Right lobe of liver (tissue), 6 donors: ENCODE data around the gene PREX1. TPM values are rescaled to one million over a fixed set of nuclear protein-coding genes. Genes with fewer than 3 reads are reported as not detected.

ENCODE experiments used
- ATAC-seq, 4 donors: fragments of 200-7000 bp; cut with Tn5 transposase; one replicate each; pipeline ENCODE4 v1.9.1; 2020; ENCODE audit warnings: mild to moderate bottlenecking in 4 of 4, moderate library complexity in 4 of 4
- DNase-seq, 3 donors: peaks; one replicate each; pipeline ENCODE4 v3.0.0-alpha.2; 2020
- H3K27ac ChIP-seq, 3 donors: fragments of 200-600 bp; one replicate each; pipeline ENCODE4 v1.8.0; 2022
- H3K27me3 ChIP-seq, 2 donors: fragments of 200-600 bp; one replicate each; pipeline ENCODE4 v1.8.0; 2022
- H3K36me3 ChIP-seq, 4 donors: fragments of 200-600 bp; sonication (generic) in 1 of 4; one replicate each; pipeline versions ENCODE4 v1.5.1 to v1.8.0; 2017 to 2022; ENCODE audit warnings: control low read depth in 1 of 4
- H3K4me1 ChIP-seq, 4 donors: fragments of 200-600 bp; sonication (generic) in 1 of 4; one replicate each; pipeline versions ENCODE4 v1.5.1 to v1.8.0; 2017 to 2022; ENCODE audit warnings: control low read depth in 1 of 4
- H3K4me3 ChIP-seq, 3 donors: fragments of 200-600 bp; one replicate each; pipeline ENCODE4 v1.8.0; 2022
- H3K9me3 ChIP-seq, 4 donors: fragments of 200-600 bp; sonication (generic) in 1 of 4; one replicate each; pipeline versions ENCODE4 v1.5.1 to v1.8.0; 2017 to 2022; ENCODE audit warnings: control low read depth in 1 of 4
- POLR2A ChIP-seq: fragments of 450-650 bp; IDR thresholded peaks from one replicate; pipeline ENCODE4 v1.6.1; 2017; ENCODE audit warnings: antibody characterized with exemption, mild to moderate bottlenecking
- WGBS: methylation state at CpG from one replicate; pipeline ENCODE4 v1.1.6; 2018; ENCODE audit warnings: low coverage, low lambda C conversion rate; ENCODE audit not compliant: insufficient coverage; ENCODE audit errors: missing lambda C conversion rate; 5-methylcytosine and 5-hydroxymethylcytosine counted together
- intact Hi-C, 2 donors: fragments of 100-400 bp; cut with DNase I; formaldehyde crosslinking; loops; one replicate each; pipeline versions ENCODE4 v1.11.2 to v1.14.1; 2022
- total RNA-seq, 6 experiments: library from RNA; depleted of rRNA in 2 of 6; stranded (reverse); fragments of >200 nt in 2 of 6; fragmentation: NEBNext Ultra II Directional in 3 of 6; extraction: Animal tissue kit (Norgen Biotek cat#: 25700) in 3 of 6; gene quantifications; one replicate each; pipeline versions ENCODE4 v1.1.0 to v1.2.4, GENCODE V29; 2016 to 2023
- TF ChIP-seq, protein P1 (sequence below), 4 donors: fragments of 200-600 bp in 3 of 4; fragments of 450-650 bp in 1 of 4; IDR thresholded peaks; one replicate each; pipeline versions ENCODE4 v1.5.1 to v1.8.0; 2016 to 2022; ENCODE audit warnings: antibody characterized with exemption in 4 of 4, mild to moderate bottlenecking in 2 of 4
- donor health status: DM: no; HTN: yes; CAD: no.
- donor health status: DM: no; HTN: no; CAD: no.
- donor health status: DM: no; HTN: no; CAD: no.
- donor health status: DM: no; HTN: yes; CAD: no.
- donor health status: DM: no; HTN: yes; CAD: no.

PREX1 gene
- total RNA-seq, 6 experiments from 2014 or later = 4.4 to 11.1 (median 8.7) TPM

DNA sequence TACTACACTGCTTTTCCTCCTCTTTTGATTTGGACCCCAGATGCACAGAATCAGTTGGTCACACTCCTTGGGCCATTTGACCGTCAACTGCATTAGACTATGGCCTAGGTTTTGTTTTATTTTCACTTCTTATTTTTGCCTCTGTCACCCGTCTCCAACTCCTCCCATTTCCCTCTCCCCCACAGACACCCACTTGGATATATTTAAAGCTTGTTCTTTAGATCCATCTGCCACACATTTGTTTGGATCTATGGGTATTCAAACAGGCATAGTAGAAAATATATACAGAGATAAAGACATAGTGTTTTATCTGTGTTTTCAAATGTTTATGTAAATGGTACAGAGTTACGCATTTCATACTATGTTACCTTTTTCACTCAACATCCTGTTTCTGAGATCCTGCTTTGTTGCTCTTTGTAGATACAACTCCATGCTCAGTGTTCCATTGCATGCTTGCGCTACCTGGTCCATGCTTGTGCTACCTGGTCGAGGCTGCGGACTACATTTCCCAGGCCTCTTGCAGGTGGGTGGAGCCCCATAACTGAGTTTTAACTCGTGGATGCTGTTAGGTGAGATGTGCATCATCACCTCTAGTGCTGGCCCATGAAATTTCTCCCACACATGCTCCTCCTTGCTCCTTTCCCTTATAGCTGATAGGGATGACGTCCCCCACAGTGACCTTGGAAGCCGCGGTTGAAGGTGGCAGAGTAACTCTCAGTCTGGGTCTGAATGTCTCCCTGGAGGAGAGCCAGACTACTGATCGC lies 11.5 kb upstream of the PREX1 start:
- Histone ChIP-seq H3K27ac (no peak overlapping the region), H3K4me1 (no peaks in the 10 kb centered on the region), H3K4me3 (no peak overlapping the region), H3K27me3 (no peaks in the 10 kb centered on the region), H3K36me3 (no peaks in the 10 kb centered on the region), H3K9me3 (no peaks in the 10 kb centered on the region)
- TF ChIP-seq POLR2A = no peak
- TF ChIP-seq, protein P1, sequence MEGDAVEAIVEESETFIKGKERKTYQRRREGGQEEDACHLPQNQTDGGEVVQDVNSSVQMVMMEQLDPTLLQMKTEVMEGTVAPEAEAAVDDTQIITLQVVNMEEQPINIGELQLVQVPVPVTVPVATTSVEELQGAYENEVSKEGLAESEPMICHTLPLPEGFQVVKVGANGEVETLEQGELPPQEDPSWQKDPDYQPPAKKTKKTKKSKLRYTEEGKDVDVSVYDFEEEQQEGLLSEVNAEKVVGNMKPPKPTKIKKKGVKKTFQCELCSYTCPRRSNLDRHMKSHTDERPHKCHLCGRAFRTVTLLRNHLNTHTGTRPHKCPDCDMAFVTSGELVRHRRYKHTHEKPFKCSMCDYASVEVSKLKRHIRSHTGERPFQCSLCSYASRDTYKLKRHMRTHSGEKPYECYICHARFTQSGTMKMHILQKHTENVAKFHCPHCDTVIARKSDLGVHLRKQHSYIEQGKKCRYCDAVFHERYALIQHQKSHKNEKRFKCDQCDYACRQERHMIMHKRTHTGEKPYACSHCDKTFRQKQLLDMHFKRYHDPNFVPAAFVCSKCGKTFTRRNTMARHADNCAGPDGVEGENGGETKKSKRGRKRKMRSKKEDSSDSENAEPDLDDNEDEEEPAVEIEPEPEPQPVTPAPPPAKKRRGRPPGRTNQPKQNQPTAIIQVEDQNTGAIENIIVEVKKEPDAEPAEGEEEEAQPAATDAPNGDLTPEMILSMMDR (IDR thresholded peaks at IDR 0.05) = no peak
- 53% methylated on average over 4 of the region's 11 CpGs for WGBS
- intact Hi-C loops = no loop called here
- DNase-seq = no peak
- ATAC-seq = peak in 2 of 4 donors; percentile 30 to 49

DNA sequence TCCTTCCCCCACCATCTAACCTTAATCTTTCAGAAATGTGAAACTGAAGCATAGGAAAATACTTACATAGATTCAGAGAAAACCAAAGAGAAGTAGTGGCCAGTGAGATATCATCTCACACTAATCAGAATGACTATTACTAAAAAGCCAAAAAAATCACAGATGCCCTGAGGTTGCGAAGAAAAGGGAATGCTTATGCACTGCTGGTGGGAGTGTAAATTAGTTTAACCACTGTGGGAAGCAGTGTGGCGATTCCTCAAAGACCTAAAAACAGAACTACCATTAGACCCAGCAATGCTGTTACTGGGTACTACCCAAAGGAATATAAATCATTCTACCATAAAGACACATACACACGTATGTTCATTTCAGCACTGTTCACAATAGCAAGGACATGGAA lies 9.2 kb upstream of the PREX1 start:
- WGBS = 67% methylated on average over 3 of the region's 3 CpGs
- Histone ChIP-seq H3K27ac (no peak overlapping the region), H3K9me3 (no peaks in the 10 kb centered on the region), H3K36me3 (no peaks in the 10 kb centered on the region), H3K27me3 (no peaks in the 10 kb centered on the region), H3K4me1 (peaks cover 0 to 5% (median 1%) of the 10 kb centered on the region in 4 donors), H3K4me3 (no peak overlapping the region)
- TF ChIP-seq, protein P1 (IDR thresholded peaks at IDR 0.05) = no peak
- TF ChIP-seq POLR2A = no peak
- ATAC-seq (peak in 1 of 4 donors; percentile 23), DNase-seq (no peak)
- intact Hi-C loops = no loop called here

DNA sequence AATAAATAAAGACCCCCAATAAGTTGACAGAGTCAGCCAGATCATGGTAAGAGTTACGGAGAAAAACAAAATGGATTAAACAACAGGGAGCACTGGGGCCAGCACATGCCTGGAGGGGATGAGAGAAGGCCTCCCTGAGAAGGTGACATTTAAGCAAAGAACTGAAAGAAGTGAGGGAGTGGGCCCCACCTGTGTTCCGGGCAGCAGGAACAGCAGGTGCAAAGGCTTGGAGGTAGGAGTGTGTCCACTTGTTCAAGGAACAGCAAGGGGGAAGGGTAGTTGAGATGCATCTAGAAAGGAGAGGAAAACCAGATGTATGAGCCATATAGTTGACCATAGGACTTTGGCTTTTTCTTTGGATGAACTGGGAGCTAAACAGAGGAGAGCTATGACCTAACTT lies 7.6 kb upstream of the PREX1 start:
- no peak overlapping the region for H3K4me3 ChIP-seq
- no peak for TF ChIP-seq POLR2A
- TF ChIP-seq, protein P1 (IDR thresholded peaks at IDR 0.05) = no peak
- H3K36me3 ChIP-seq = no peaks in the 10 kb centered on the region
- no peak overlapping the region for H3K27ac ChIP-seq
- H3K27me3 ChIP-seq = no peaks in the 10 kb centered on the region
- H3K4me1 ChIP-seq = peaks cover 0 to 13% (median 6%) of the 10 kb centered on the region in 4 donors
- intact Hi-C loops = no loop called here
- no peak for ATAC-seq
- no peak for DNase-seq
- 94% methylated on average over 2 of the region's 2 CpGs for WGBS
- no peaks in the 10 kb centered on the region for H3K9me3 ChIP-seq

DNA sequence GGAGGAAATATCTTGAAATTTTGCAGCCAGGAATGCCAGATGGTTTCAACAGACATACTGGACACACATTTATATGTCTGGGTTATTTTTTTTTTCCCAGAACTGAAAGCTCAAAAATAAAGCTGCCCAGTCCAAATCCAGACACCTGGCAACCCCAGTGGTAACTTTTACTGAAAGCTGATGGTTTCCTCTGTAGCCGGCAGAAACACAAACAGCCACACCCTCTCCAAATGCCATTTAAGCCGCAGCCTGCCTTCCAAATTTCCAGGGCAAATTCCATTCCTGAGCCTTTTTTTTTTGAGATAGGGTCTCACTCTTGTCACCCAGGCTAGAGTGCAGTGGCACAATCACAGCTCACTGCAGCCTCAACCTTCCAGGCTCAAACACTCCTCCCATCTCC lies 6.5 kb upstream of the PREX1 start:
- intact Hi-C loops = no loop called here
- H3K27ac ChIP-seq = no peak overlapping the region
- no peak for TF ChIP-seq POLR2A
- TF ChIP-seq, protein P1 (IDR thresholded peaks at IDR 0.05) = no peak
- 42% methylated on average over 2 of the region's 2 CpGs for WGBS
- no peaks in the 10 kb centered on the region for H3K27me3 ChIP-seq
- ATAC-seq (no peak), DNase-seq (no peak)
- H3K4me3 ChIP-seq = no peak overlapping the region
- H3K9me3 ChIP-seq = no peaks in the 10 kb centered on the region
- H3K4me1 ChIP-seq = peaks cover 0 to 13% (median 6%) of the 10 kb centered on the region in 4 donors
- H3K36me3 ChIP-seq = no peaks in the 10 kb centered on the region
